ENCODE measurements around the gene TBX4. TPM values are rescaled to one million over a fixed set of nuclear protein-coding genes. Genes with fewer than 3 reads are reported as not detected.

TBX4 gene
- total and polyA plus RNA-seq, 2 donors from 2014 or later: not detected

DNA sequence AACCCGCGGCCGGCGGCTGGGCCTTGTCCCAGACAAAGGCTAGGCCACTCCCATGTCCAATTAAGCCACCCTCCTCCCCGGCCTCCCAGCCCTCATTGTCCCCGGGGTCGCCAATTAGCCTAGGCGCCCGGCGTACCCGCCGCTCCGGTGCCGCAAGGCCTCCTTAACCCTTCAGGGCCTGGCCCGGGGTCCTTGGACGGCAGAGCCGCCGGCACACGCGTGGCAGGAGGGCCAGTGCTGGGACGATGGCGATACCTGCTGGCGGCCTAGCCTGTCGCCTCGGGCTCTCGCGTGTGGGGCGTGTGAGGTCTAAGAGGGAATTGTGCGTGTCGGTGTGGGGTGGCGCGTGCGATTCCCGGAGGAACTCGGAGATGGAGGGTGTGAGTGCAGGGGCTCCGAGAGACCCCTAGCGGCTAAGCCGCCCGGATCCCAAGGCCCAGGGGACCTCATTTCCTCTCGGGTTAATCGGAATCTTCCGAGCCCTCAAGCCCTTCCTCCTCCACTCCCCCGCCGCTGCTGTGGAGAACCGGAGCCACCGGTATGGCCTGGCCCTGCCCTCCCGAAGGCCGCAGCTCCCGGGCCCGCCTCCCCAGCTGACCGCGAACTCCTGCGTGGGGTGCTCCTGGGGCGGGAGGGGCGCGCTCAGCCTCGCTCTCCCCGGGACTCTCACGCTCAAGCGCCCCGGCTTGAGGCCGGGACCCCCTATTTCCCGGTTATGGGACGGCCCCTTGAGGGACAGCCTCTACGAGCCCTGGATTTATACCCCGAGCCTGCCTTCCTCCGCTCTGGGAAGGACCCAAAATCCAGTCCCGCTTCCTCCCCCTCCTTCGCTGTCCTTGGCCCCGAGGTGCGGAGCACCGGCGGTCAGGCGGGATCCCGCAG, 40.7 kb upstream of the TBX4 start:
- H3K27me3 ChIP-seq (ENCODE audit: control insufficient read depth, insufficient read depth, low read length): peaks cover 10% of the 10 kb centered on the region
- H3K9ac ChIP-seq (ENCODE audit: low read length in 3 of 3): peak overlapping the region in 2 of 3 donors; percentile 51 to 69
- H3K36me3 ChIP-seq (ENCODE audit: control insufficient read depth in 2 of 3, insufficient read depth in 3 of 3, low read length in 3 of 3): peaks cover 0 to 10% (median 3%) of the 10 kb centered on the region in 3 donors
- peak; percentile 77 to 90 (median 88) for DNase-seq
- peaks cover 0 to 21% (median 8%) of the 10 kb centered on the region in 3 donors for H3K4me1 ChIP-seq (ENCODE audit: control insufficient read depth in 2 of 3, insufficient read depth in 2 of 3, low read depth in 1 of 3, low read length in 3 of 3)
- intact Hi-C loops (cut with DNase I): loop anchor here (10.0 kb wide), 1 partner anchor 433 kb away; no protein-coding TSS in a partner anchor
- H3K9me3 ChIP-seq (ENCODE audit: control insufficient read depth in 2 of 3, insufficient read depth in 1 of 3, low read length in 3 of 3): no peaks in the 10 kb centered on the region
- H3K27ac ChIP-seq (ENCODE audit: low read depth in 2 of 2, low read length in 2 of 2): peak overlapping the region; percentile 93 to 94
- peak overlapping the region; percentile 36 to 60 (median 57) for H3K4me3 ChIP-seq (ENCODE audit: low read length in 3 of 3)
- TF ChIP-seq, protein P1, sequence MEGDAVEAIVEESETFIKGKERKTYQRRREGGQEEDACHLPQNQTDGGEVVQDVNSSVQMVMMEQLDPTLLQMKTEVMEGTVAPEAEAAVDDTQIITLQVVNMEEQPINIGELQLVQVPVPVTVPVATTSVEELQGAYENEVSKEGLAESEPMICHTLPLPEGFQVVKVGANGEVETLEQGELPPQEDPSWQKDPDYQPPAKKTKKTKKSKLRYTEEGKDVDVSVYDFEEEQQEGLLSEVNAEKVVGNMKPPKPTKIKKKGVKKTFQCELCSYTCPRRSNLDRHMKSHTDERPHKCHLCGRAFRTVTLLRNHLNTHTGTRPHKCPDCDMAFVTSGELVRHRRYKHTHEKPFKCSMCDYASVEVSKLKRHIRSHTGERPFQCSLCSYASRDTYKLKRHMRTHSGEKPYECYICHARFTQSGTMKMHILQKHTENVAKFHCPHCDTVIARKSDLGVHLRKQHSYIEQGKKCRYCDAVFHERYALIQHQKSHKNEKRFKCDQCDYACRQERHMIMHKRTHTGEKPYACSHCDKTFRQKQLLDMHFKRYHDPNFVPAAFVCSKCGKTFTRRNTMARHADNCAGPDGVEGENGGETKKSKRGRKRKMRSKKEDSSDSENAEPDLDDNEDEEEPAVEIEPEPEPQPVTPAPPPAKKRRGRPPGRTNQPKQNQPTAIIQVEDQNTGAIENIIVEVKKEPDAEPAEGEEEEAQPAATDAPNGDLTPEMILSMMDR (IDR thresholded peaks at IDR 0.05; ENCODE audit: borderline replicate concordance, extremely low read depth, insufficient read depth): no peak
- no peak for FAIRE-seq

DNA sequence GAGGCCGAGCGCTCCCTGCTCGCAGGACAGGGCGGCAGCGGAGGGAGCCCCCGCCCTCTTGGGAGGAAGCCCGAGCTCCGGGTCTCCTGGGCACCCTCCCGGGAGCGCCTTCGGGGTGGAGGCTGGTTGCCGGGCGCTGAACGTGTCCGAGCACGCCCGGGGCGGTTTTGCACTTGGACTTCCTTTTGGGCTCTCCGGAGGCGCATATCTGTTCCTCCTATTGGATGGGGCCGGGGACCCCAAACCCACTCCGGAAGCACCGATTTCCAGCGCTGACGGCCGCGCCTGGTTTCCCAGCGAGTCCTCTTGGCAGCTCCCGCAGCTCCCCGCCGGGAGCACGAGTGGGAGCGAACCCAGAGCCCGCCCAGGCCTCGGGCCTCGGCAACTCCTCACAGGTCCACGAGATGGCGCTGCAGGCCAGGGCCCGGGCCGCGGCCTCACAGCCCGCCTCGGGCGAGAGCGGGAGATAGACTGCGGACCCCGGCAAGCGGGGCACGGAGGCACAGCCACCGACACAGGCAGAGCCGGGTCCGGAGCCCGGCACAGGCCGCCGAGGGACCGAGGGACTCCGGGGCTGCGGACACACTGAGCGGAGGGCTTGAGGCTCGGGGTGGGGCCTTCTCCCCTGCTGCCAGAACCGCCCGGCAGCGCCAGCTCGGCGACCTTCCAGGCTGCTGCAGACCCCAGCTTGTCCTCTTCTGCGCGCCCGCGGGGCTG, 39.9 kb upstream of the TBX4 start:
- Histone ChIP-seq H3K4me1 (ENCODE audit: control insufficient read depth in 2 of 3, insufficient read depth in 2 of 3, low read depth in 1 of 3, low read length in 3 of 3) (peaks cover 0 to 22% (median 7%) of the 10 kb centered on the region in 3 donors), H3K27me3 (ENCODE audit: control insufficient read depth, insufficient read depth, low read length) (peaks cover 4% of the 10 kb centered on the region), H3K36me3 (ENCODE audit: control insufficient read depth in 2 of 3, insufficient read depth in 3 of 3, low read length in 3 of 3) (peaks cover 0 to 10% (median 3%) of the 10 kb centered on the region in 3 donors), H3K27ac (ENCODE audit: low read depth in 2 of 2, low read length in 2 of 2) (peak overlapping the region; percentile 93 to 94), H3K4me3 (ENCODE audit: low read length in 3 of 3) (peak overlapping the region; percentile 36 to 60 (median 49)), H3K9me3 (ENCODE audit: control insufficient read depth in 2 of 3, insufficient read depth in 1 of 3, low read length in 3 of 3) (no peaks in the 10 kb centered on the region), H3K9ac (ENCODE audit: low read length in 3 of 3) (peak overlapping the region in 2 of 3 donors; percentile 63 to 71)
- TF ChIP-seq, protein P1 (IDR thresholded peaks at IDR 0.05; ENCODE audit: borderline replicate concordance, extremely low read depth, insufficient read depth): peak; percentile 91
- FAIRE-seq (no peak), DNase-seq (peak; percentile 86 to 94 (median 93))
- intact Hi-C loops (cut with DNase I): loop anchor here (10.0 kb wide), 1 partner anchor 432 kb away; no protein-coding TSS in a partner anchor

DNA sequence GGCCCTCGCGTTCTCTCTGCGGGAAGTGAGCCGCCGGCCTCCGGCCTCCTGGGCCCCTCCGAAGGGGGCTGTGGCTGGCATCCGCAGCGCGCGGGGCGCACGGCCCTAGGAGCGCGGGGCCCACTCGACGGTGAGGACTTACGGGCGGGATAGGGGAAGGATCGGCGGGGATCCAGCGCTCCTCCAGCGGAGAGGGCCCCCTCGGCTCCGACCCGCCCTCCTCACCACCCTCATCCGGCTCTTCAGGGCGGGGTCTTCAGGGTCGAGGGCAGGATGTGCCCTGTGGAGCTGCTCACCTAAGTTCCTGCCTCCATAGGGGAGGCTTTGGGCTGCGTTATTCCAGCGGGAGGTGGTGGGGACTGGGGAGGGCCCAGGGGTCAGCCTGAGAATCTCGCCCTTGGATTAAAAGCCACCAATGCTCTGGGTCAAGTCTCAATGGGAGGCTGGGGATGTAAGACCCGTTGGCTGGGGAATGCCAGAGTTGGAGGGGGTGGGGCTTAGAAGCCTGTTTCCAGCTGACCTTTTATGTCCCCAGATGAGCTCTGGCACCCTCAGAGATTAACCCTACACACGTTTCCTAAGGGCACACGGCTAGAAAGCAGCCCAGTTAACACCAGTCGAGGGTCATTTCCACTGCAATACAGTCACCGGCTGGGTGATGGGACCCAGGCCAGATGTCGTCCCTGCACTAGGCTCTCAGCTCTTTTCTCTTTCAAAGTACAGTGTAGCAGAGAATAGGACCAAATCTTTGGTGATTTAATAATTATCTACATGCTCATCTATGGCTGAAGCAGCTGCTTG, 39.2 kb upstream of the TBX4 start:
- H3K27me3 ChIP-seq (ENCODE audit: control insufficient read depth, insufficient read depth, low read length): no peaks in the 10 kb centered on the region
- H3K27ac ChIP-seq (ENCODE audit: low read depth in 2 of 2, low read length in 2 of 2): peak overlapping the region; percentile 93 to 94
- H3K36me3 ChIP-seq (ENCODE audit: control insufficient read depth in 2 of 3, insufficient read depth in 3 of 3, low read length in 3 of 3): peaks cover 0 to 5% (median 0%) of the 10 kb centered on the region in 3 donors
- peak overlapping the region; percentile 20 to 60 (median 49) for H3K4me3 ChIP-seq (ENCODE audit: low read length in 3 of 3)
- peaks cover 0 to 16% (median 7%) of the 10 kb centered on the region in 3 donors for H3K4me1 ChIP-seq (ENCODE audit: control insufficient read depth in 2 of 3, insufficient read depth in 2 of 3, low read depth in 1 of 3, low read length in 3 of 3)
- intact Hi-C loops (cut with DNase I): loop anchor here (10.0 kb wide), 1 partner anchor 432 kb away; no protein-coding TSS in a partner anchor
- no peaks in the 10 kb centered on the region for H3K9me3 ChIP-seq (ENCODE audit: control insufficient read depth in 2 of 3, insufficient read depth in 1 of 3, low read length in 3 of 3)
- DNase-seq: peak in 1 of 5 donors; percentile 38
- TF ChIP-seq, protein P1 (IDR thresholded peaks at IDR 0.05; ENCODE audit: borderline replicate concordance, extremely low read depth, insufficient read depth): no peak
- H3K9ac ChIP-seq (ENCODE audit: low read length in 3 of 3): peak overlapping the region in 2 of 3 donors; percentile 63 to 71
- no peak for FAIRE-seq
